Upper lobe of right lung (tissue), 1 donor: ENCODE data around the gene SLC25A5. TPM values are rescaled to one million over a fixed set of nuclear protein-coding genes. Genes with fewer than 3 reads are reported as not detected.
A peak's percentile ranks its signal among the peaks of the same experiment; 100 is the strongest.

Experiments used
- ATAC-seq: fragments of 200-7000 bp; cut with Tn5 transposase; one replicate; pipeline ENCODE4 v1.9.1; 2020; ENCODE audit warnings: mild to moderate bottlenecking, moderate library complexity
- DNase-seq: peaks from one replicate; pipeline ENCODE4 v3.0.0-alpha.2; 2020
- H3K27ac ChIP-seq: fragments of 200-600 bp; one replicate; pipeline ENCODE4 v1.8.0; 2022
- H3K27me3 ChIP-seq: fragments of 200-600 bp; one replicate; pipeline ENCODE4 v1.8.0; 2022; ENCODE audit warnings: mild to moderate bottlenecking
- H3K36me3 ChIP-seq: fragments of 200-600 bp; one replicate; pipeline ENCODE4 v1.8.0; 2022
- H3K4me1 ChIP-seq: fragments of 200-600 bp; one replicate; pipeline ENCODE4 v1.8.0; 2022
- H3K4me3 ChIP-seq: fragments of 200-600 bp; one replicate; pipeline ENCODE4 v1.8.0; 2022; ENCODE audit warnings: mild to moderate bottlenecking
- H3K9me3 ChIP-seq: fragments of 200-600 bp; one replicate; pipeline ENCODE4 v1.8.0; 2022
- CTCF ChIP-seq: fragments of 200-600 bp; IDR thresholded peaks from one replicate; pipeline ENCODE4 v1.8.0; 2022; ENCODE audit warnings: antibody characterized with exemption
- intact Hi-C: fragments of 100-400 bp; cut with DNase I; formaldehyde crosslinking; loops from one replicate; pipeline ENCODE4 v1.11.0; 2022
- long read RNA-seq: library from polyadenylated mRNA; unstranded; transcript quantifications from one replicate; pipeline ENCODE4 v2.0.0, GENCODE V29; 2021
- total RNA-seq: library from RNA; stranded (reverse); fragmentation: NEBNext Ultra II Directional; extraction: Animal tissue kit (Norgen Biotek cat#: 25700); gene quantifications from one replicate; pipeline ENCODE4 v1.2.1, GENCODE V29; 2021
- donor health status: DM: no; HTN: yes; CAD: no; lungs with severe emphysema.

SLC25A5 gene
- total RNA-seq: 323 TPM
- long read RNA-seq, transcript SLC25A5-203 (2 exons, 433 nt): minor isoform, 8 of 353 reads
- long read RNA-seq, transcript SLC25A5-201 (4 exons, 1,274 nt): major isoform, 330 of 353 reads
- long read RNA-seq, partial matches to known transcripts: 10 of 353 reads
- long read RNA-seq, other reads (novel, unspliced or antisense): 3 of 353 reads

DNA sequence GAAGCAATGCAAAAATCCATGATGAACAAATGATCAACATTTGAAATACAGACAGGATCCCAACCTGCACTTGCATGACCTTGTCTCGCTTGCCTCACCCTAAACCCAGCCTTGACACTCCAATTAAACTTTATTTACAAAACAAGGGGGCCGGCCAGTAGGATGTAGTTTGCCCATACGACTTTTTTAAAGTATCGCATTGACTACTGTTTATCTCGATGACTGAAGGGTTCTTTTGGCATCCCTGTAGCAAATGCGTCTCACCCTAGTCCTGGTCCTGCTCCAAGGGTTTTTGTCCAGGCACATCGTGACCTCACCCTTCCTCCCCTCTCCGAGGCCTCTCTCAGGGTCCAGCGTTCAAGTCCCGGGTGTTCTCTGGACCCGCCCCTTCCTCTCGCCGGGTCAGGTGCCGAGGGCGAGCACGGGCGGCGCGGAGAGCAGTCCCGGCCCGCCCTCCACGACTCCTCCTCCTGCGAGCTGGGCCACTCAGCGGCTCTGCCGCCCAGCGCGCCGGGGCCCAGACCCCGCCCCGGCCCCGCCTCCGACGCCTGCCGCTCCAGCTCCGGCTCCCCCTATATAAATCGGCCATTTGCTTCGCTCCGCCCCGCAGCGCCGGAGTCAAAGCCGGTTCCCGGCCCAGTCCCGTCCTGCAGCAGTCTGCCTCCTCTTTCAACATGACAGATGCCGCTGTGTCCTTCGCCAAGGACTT is at the start of gene SLC25A5:
Gene SLC25A5, plus strand, starts transcription at position 603 of the 709 bp plus-strand sequence. Its CDS starts 72 bp downstream, at position 675.
- peak within 1 kb of the TSS; percentile 72 for H3K4me3 ChIP-seq
- ATAC-seq (peak; percentile 96), DNase-seq (peak; percentile 94)
- H3K27ac ChIP-seq: peak within 1 kb of the TSS; percentile 92
- peaks cover 18% of the 10 kb centered on the region for H3K36me3 ChIP-seq
- no peak for TF ChIP-seq CTCF
- no peaks in the 10 kb centered on the region for H3K9me3 ChIP-seq
- intact Hi-C loops: no loop called here
- H3K4me1 ChIP-seq: no peaks in the 10 kb centered on the region
- no peaks in the 10 kb centered on the region for H3K27me3 ChIP-seq

DNA sequence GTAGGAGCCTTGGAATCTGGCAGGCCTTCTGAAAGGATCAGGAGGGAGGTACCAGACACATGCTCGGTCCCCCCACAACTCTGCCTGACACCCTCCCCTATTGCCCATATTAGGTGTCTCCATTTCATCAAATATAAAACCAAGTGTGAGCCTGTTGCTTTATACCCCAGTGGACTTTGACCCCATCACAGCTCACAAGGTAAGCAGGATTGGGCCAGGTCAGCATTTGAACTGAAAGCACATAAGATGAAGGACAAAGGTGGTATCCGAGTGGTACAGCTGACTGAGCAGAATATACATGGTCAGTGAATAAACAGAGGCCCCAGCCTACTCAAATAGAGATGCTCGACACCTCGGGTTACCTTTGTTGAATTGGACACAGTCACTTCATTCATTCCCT is 49.1 kb upstream of the SLC25A5 start:
- DNase-seq (no peak), ATAC-seq (no peak)
- Histone ChIP-seq H3K4me1 (no peaks in the 10 kb centered on the region), H3K9me3 (no peaks in the 10 kb centered on the region), H3K36me3 (no peaks in the 10 kb centered on the region), H3K27ac (no peak overlapping the region), H3K27me3 (no peaks in the 10 kb centered on the region), H3K4me3 (no peak overlapping the region)
- TF ChIP-seq CTCF: no peak
- intact Hi-C loops: no loop called here

DNA sequence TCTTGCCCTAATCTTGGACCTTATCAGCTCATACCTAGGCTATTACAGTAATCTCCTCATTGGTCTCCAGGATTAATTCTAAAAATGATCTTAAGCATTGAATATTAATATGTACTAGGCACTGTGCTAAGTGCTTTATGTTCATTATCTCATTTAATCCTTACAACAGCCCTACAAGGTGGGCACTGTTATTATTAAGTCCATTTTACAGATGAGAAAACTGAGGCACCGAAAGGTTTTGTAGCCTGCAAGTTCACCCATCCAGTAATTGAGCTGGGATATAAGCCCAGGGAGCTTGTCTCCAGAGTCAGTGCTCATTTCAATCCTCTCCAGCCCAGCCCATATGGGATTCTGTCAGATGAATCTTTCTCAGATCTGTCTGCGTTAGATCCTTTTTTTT is 48.3 kb upstream of the SLC25A5 start:
- H3K27ac ChIP-seq: no peak overlapping the region
- H3K9me3 ChIP-seq: no peaks in the 10 kb centered on the region
- ATAC-seq (no peak), DNase-seq (no peak)
- intact Hi-C loops: no loop called here
- H3K4me3 ChIP-seq: no peak overlapping the region
- TF ChIP-seq CTCF: no peak
- no peaks in the 10 kb centered on the region for H3K27me3 ChIP-seq
- H3K36me3 ChIP-seq: no peaks in the 10 kb centered on the region
- H3K4me1 ChIP-seq: no peaks in the 10 kb centered on the region

DNA sequence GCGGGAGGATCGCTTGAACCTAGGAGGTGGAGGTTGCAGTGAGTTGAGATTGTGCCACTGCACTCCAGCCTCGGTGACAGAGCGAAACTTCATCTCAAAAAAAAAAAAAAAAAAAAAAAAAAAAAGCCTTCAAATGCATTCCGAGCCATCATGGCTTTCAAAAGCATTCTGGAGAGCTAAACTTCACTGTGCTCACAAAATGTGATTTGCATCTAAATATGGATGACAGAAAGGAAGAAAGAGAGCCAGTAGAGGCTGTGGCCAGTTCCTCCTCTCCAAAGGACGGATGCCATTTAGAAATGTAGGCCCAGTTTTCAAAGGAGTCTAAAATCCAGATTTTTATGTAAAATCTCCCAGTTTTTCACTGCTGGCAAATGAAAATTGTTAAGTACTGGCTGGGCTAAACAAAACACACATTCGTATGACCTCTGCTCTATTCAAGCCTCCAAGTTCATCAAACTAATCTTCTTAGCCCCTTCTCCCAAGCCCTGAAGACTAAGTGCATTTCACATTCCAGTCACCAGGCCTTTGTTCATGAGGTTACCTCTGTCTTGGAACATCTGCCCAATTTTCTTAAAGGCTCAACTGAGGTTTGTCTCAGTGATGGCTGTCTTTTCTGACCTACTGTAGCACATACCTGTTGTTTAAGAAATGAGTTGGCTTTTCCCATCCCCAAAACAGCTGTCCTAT is 47.1 kb upstream of the SLC25A5 start:
- H3K9me3 ChIP-seq: no peaks in the 10 kb centered on the region
- no peak overlapping the region for H3K27ac ChIP-seq
- no peak for TF ChIP-seq CTCF
- no peak for ATAC-seq
- no peak for DNase-seq
- H3K4me3 ChIP-seq: no peak overlapping the region
- H3K36me3 ChIP-seq: no peaks in the 10 kb centered on the region
- H3K4me1 ChIP-seq: no peaks in the 10 kb centered on the region
- no peaks in the 10 kb centered on the region for H3K27me3 ChIP-seq
- intact Hi-C loops: no loop called here

DNA sequence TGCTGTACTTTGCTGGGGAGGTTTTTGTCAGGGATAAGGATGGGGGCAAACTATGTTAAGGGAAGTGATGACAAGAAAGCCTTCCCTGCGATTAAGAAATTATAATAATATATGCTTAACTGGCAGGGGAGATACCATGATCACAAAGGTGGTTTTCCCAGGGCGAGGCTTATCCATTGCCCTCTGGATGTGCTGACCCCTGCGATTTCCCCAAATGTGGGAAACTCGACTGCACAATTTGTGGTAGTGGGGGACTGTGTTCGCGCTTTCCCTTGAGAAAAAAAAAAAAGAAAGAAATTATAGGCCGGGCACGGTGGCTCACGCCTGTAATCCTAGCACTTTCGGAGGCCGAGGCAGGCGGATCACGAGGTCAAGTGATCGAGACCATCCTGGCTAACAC is 44.6 kb upstream of the SLC25A5 start:
- H3K27me3 ChIP-seq: no peaks in the 10 kb centered on the region

More for the DNA sequence above, 44.6 kb upstream of the SLC25A5 start:
- ATAC-seq (no peak), DNase-seq (no peak)
- intact Hi-C loops: no loop called here
- no peak for TF ChIP-seq CTCF
- Histone ChIP-seq H3K9me3 (no peaks in the 10 kb centered on the region), H3K36me3 (no peaks in the 10 kb centered on the region), H3K4me1 (no peaks in the 10 kb centered on the region), H3K4me3 (no peak overlapping the region), H3K27ac (no peak overlapping the region)
